ENCODE results near the gene FMOD. TPM values are rescaled to one million over a fixed set of nuclear protein-coding genes. Genes with fewer than 3 reads are reported as not detected.

The FMOD gene
- total and polyA plus RNA-seq, 2 donors (not counting 3 experiments of a cell fraction or from before 2014, with no cell fraction given), result 0.11 to 0.12 TPM

GRCh38 chr1:203291201-203292096 is 59.5 kb downstream of the FMOD start:
- BruUV-seq (replicated peaks), result no TSS peak
- intact Hi-C loops (cut with micrococcal nuclease), result loop anchor here (2.0 kb wide), 1 partner anchor 35 kb away; no protein-coding TSS in a partner anchor
- H3K4me3 ChIP-seq (replicated peaks in 1 of 3; ENCODE audit: insufficient read depth in 1 of 3, low read depth in 1 of 3, low read length in 3 of 3), result no peak overlapping the region
- H3K27ac ChIP-seq (ENCODE audit: insufficient read depth, low read depth, low read length), result no peak overlapping the region
- FAIRE-seq, result no peak
- no peaks in the 10 kb centered on the region for H3K9me3 ChIP-seq (replicated peaks; ENCODE audit: control insufficient read depth, insufficient read depth, low read length)
- no peak for DNase-seq (ENCODE audit: low read depth, low spot score)
- ChIA-PET CTCF (interaction anchor here (0.9 to 11.1 kb wide), 8 partner anchors 19 to 51 kb away, joined by 3 to 91 read pairs (median 4); no protein-coding TSS in a partner anchor), POLR2A (interaction anchor here (1.6 kb wide), 1 partner anchor 14 kb away, joined by 3 read pairs; the partner anchor contains the start of gene BTG2)
- H3K9me1 ChIP-seq (replicated peaks; ENCODE audit: control insufficient read depth, extremely low read depth, insufficient read depth, low read length), result no peaks in the 10 kb centered on the region
- no peaks in the 10 kb centered on the region for H3K36me3 ChIP-seq (ENCODE audit: control insufficient read depth in 2 of 2, extremely low read depth in 1 of 2, insufficient read depth in 2 of 2, low read length in 2 of 2)
- no peaks in the 10 kb centered on the region for H3K79me2 ChIP-seq (ENCODE audit: control insufficient read depth, insufficient read depth, low read length)
- TF ChIP-seq MYC (IDR thresholded peaks at IDR 0.05; ENCODE audit: low read depth, low read length) (no peak), CTCF (IDR thresholded peaks at IDR 0.05; ENCODE audit: extremely low read depth in 1 of 2, insufficient read depth in 1 of 2, low read depth in 1 of 2, low read length in 2 of 2) (no peak), FOS (IDR thresholded peaks at IDR 0.05; ENCODE audit: borderline replicate concordance, insufficient read depth, low read length) (no peak), GATA2 (IDR thresholded peaks at IDR 0.05; ENCODE audit: insufficient read depth, insufficient read length, low read depth, low read length) (no peak), POLR2A (IDR thresholded peaks at IDR 0.05; ENCODE audit: low read depth, low read length) (no peak), EZH2 (IDR thresholded peaks at IDR 0.05; ENCODE audit: borderline replicate concordance, low read depth, low read length, severe bottlenecking) (no peak), POLR2AphosphoS5 (IDR thresholded peaks at IDR 0.05; ENCODE audit: insufficient read depth, low read depth, low read length) (no peak), MAX (IDR thresholded peaks at IDR 0.05; ENCODE audit: insufficient read depth, insufficient read length) (no peak), JUN (IDR thresholded peaks at IDR 0.05; ENCODE audit: borderline replicate concordance, insufficient read depth, insufficient read length, low read depth) (no peak)
- no peaks in the 10 kb centered on the region for H4K20me1 ChIP-seq (replicated peaks; ENCODE audit: control insufficient read depth, extremely low read depth, insufficient read depth, low read length)
- dilution Hi-C loops (cut with MboI; ENCODE audit: extremely low pct_ligation_motif_present, low sequenced_read_pairs), result no loop called here
- no peak overlapping the region for H2AFZ ChIP-seq (ENCODE audit: low read depth, low read length)
- peaks cover 0 to 3% of the 10 kb centered on the region in 2 experiments for H3K27me3 ChIP-seq (ENCODE audit: control insufficient read depth in 2 of 2, insufficient read depth in 2 of 2, low read length in 2 of 2)
- no peak overlapping the region for H3K4me2 ChIP-seq (ENCODE audit: insufficient read depth, low read length)
- no peak overlapping the region for H3K9ac ChIP-seq (replicated peaks; ENCODE audit: extremely low read depth, insufficient read depth, low read length)
- H3K4me1 ChIP-seq (ENCODE audit: control insufficient read depth, extremely low read depth, insufficient read depth, low read length), result peaks cover 15% of the 10 kb centered on the region

Small RNA genes within 50 kb of the gene (small RNA-seq; reads per million reads assigned to genes)
- not detected for gene AL359837.1 (ENCODE audit: insufficient read depth, insufficient read length, low read depth, low replicate concordance)
- 3.1 reads per million, percentile 18 among the genes with 10 or more reads in this experiment for gene RNU6-487P (ENCODE audit: insufficient read depth, insufficient read length, low read depth, low replicate concordance)

Other genes starting within 250 kb of the FMOD start
- gene ADORA1, start 223.4 kb downstream of the FMOD start, total RNA-seq, result not detected in 2 replicates
- 0.08 and 0.15 TPM in 2 replicates for gene ADORA1, start 223.4 kb downstream of the FMOD start, polyA plus RNA-seq
- not detected in 2 replicates for gene MYBPH, start 175.3 kb downstream of the FMOD start, total RNA-seq
- not detected in 2 replicates for gene MYBPH, start 175.3 kb downstream of the FMOD start, polyA plus RNA-seq
- gene CHI3L1, start 164.4 kb downstream of the FMOD start, total RNA-seq, result not detected in 2 replicates
- not detected in 2 replicates for gene CHI3L1, start 164.4 kb downstream of the FMOD start, polyA plus RNA-seq
- not detected in 2 replicates for gene CHIT1, start 121.4 kb downstream of the FMOD start, total RNA-seq
- gene CHIT1, start 121.4 kb downstream of the FMOD start, polyA plus RNA-seq, result not detected in 2 replicates
- gene BTG2, start 45.6 kb downstream of the FMOD start, total RNA-seq, result 40.3 and 50.1 TPM in 2 replicates
- 35.6 and 59.0 TPM in 2 replicates for gene BTG2, start 45.6 kb downstream of the FMOD start, polyA plus RNA-seq
- not detected in 2 replicates for gene PRELP, start 124.7 kb upstream of the FMOD start, total RNA-seq
- gene PRELP, start 124.7 kb upstream of the FMOD start, polyA plus RNA-seq, result 0.01 TPM in 1 of 2 replicates, not detected in the other
- gene OPTC, start 143.0 kb upstream of the FMOD start, total RNA-seq, result not detected in 2 replicates
- not detected in 2 replicates for gene OPTC, start 143.0 kb upstream of the FMOD start, polyA plus RNA-seq